ENCODE data around the gene SPOCK2. TPM values are rescaled to one million over a fixed set of nuclear protein-coding genes. Genes with fewer than 3 reads are reported as not detected.

SPOCK2 gene
- total RNA-seq, 1 experiment from 2014 or later = 1.8 TPM

DNA sequence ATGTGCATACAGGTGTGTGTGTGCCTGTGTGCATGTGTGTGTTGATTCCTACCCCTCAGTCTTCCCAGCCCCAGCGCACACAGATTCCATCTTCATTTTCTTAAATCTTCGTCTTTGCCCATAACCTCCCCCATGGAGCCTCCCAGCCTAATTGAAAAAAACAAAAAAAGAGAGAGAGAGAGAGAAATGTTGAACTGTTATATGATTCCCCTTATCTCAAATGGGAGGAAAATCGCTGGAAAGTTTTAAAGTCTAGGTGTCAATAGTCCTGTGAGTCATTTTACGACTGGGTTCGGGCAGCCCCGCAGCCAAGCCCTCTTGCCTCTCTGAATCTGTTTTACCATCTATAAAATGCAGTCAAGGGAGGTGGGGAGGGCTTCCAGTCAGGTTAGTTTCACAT, 60.9 kb downstream of the SPOCK2 start:
- Histone ChIP-seq H3K23ac (ENCODE audit: insufficient read length, low read depth, low read length) (no peak overlapping the region), H3T11ph (ENCODE audit: low read length) (no peak overlapping the region), H3K27me3 (ENCODE audit: insufficient read depth, low read length) (no peaks in the 10 kb centered on the region), H3K14ac (ENCODE audit: insufficient read depth, low read length) (no peak overlapping the region), H3K56ac (ENCODE audit: insufficient read length, low read depth, low read length) (no peak overlapping the region), H2AK5ac (ENCODE audit: insufficient read length, low read length) (no peak overlapping the region), H3K27ac (ENCODE audit: insufficient read length, low read depth, low read length) (no peak overlapping the region), H3K18ac (ENCODE audit: insufficient read length, low read depth, low read length) (no peak overlapping the region), H3K9me3 (ENCODE audit: control insufficient read depth, low read depth, low read length) (no peaks in the 10 kb centered on the region), H3K4ac (ENCODE audit: low read depth, low read length) (no peak overlapping the region), H2BK5ac (ENCODE audit: insufficient read length, low read length) (no peak overlapping the region), H2BK15ac (ENCODE audit: low read depth, low read length) (no peak overlapping the region), H3K79me1 (ENCODE audit: insufficient read depth, low read depth, low read length, poor library complexity, severe bottlenecking) (no peaks in the 10 kb centered on the region), H4K5ac (ENCODE audit: insufficient read length, low read depth, low read length) (no peak overlapping the region), H4K91ac (ENCODE audit: insufficient read length, low read depth, low read length) (no peak overlapping the region), H2BK12ac (ENCODE audit: insufficient read length, low read depth, low read length) (no peak overlapping the region), H3K79me2 (ENCODE audit: insufficient read depth, low read length) (no peaks in the 10 kb centered on the region; the same call in 1 of the 2 replicates), H2BK120ac (ENCODE audit: low read depth, low read length, poor library complexity, severe bottlenecking) (no peak overlapping the region), H3K4me2 (ENCODE audit: insufficient read depth, insufficient read length, low read length) (no peak overlapping the region), H4K8ac (replicated peaks; ENCODE audit: insufficient read length, low read depth, low read length) (no peak overlapping the region), H3K23me2 (ENCODE audit: insufficient read length, low read depth, low read length, poor library complexity, severe bottlenecking) (no peaks in the 10 kb centered on the region), H4K20me1 (ENCODE audit: control insufficient read depth, insufficient read depth, insufficient read length) (no peaks in the 10 kb centered on the region), H3K9ac (ENCODE audit: extremely low read depth, insufficient read length, low read length) (no peak overlapping the region), H2BK20ac (ENCODE audit: low read depth, low read length, poor library complexity, severe bottlenecking) (no peak overlapping the region), H2AFZ (ENCODE audit: low read length) (no peak overlapping the region), H3K4me1 (ENCODE audit: insufficient read depth, low read length) (no peaks in the 10 kb centered on the region)
- Mint-ChIP-seq H3K4me3 (no peak overlapping the region), H3K9me3 (no peaks in the 10 kb centered on the region), H3K4me1 (no peaks in the 10 kb centered on the region), H3K27me3 (ENCODE audit: low read depth) (peaks cover 6% of the 10 kb centered on the region), H3K27ac (no peak overlapping the region), H3K36me3 (ENCODE audit: insufficient read depth in 1 of 3, low read depth in 3 of 3) (no peaks in the 10 kb centered on the region)
- DNase-seq = no peak
- no CpG with 5 or more reads among the region's 6 CpGs for WGBS (ENCODE audit: extremely low coverage, insufficient read length, low lambda C conversion rate)
- TF ChIP-seq, protein P1, sequence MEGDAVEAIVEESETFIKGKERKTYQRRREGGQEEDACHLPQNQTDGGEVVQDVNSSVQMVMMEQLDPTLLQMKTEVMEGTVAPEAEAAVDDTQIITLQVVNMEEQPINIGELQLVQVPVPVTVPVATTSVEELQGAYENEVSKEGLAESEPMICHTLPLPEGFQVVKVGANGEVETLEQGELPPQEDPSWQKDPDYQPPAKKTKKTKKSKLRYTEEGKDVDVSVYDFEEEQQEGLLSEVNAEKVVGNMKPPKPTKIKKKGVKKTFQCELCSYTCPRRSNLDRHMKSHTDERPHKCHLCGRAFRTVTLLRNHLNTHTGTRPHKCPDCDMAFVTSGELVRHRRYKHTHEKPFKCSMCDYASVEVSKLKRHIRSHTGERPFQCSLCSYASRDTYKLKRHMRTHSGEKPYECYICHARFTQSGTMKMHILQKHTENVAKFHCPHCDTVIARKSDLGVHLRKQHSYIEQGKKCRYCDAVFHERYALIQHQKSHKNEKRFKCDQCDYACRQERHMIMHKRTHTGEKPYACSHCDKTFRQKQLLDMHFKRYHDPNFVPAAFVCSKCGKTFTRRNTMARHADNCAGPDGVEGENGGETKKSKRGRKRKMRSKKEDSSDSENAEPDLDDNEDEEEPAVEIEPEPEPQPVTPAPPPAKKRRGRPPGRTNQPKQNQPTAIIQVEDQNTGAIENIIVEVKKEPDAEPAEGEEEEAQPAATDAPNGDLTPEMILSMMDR (conservative IDR thresholded peaks at IDR 0.05) = no peak
